Nephron progenitor cell (in vitro differentiated cells): ENCODE results near the gene AQP5.

Experiments
- DNase-seq: peaks from one replicate; pipeline ENCODE4 v3.0.0; 2021
- H3K27ac Mint-ChIP-seq: 2 replicates; pipeline ENCODE4 v1.8.0; 2021; ENCODE audit warnings: mild to moderate bottlenecking, moderate library complexity, mixed read lengths
- H3K27me3 Mint-ChIP-seq: 2 replicates; pipeline ENCODE4 v1.8.0; 2021; ENCODE audit warnings: mild to moderate bottlenecking, low read depth, mixed read lengths; ENCODE audit not compliant: poor library complexity
- H3K36me3 Mint-ChIP-seq: 2 replicates; pipeline ENCODE4 v1.8.0; 2021; ENCODE audit warnings: low read depth, mixed read lengths
- H3K4me1 Mint-ChIP-seq: 2 replicates; pipeline ENCODE4 v1.8.0; 2021; ENCODE audit warnings: mixed read lengths
- H3K4me3 Mint-ChIP-seq: 2 replicates; pipeline ENCODE4 v1.8.0; 2021; ENCODE audit warnings: mild to moderate bottlenecking, moderate library complexity, mixed read lengths
- H3K9me3 Mint-ChIP-seq: 2 replicates; pipeline ENCODE4 v1.8.0; 2021; ENCODE audit warnings: mild to moderate bottlenecking, moderate library complexity, mixed read lengths
- CTCF ChIP-seq: fragments of 200-600 bp; sonication (generic); IDR thresholded peaks from 2 replicates; pipeline ENCODE4 v1.5.0; 2021; ENCODE audit warnings: antibody characterized with exemption

AQP5 gene

GRCh38 chr12:49941556-49942511 lies 19.8 kb upstream of the AQP5 start:
- peaks cover 22% of the 10 kb centered on the region for H3K27me3 Mint-ChIP-seq
- no peak overlapping the region for H3K27ac Mint-ChIP-seq
- H3K9me3 Mint-ChIP-seq = no peaks in the 10 kb centered on the region
- H3K4me3 Mint-ChIP-seq = no peak overlapping the region
- no peaks in the 10 kb centered on the region for H3K36me3 Mint-ChIP-seq
- no peak for TF ChIP-seq CTCF
- DNase-seq = no peak
- H3K4me1 Mint-ChIP-seq = peaks cover 41% of the 10 kb centered on the region

DNA sequence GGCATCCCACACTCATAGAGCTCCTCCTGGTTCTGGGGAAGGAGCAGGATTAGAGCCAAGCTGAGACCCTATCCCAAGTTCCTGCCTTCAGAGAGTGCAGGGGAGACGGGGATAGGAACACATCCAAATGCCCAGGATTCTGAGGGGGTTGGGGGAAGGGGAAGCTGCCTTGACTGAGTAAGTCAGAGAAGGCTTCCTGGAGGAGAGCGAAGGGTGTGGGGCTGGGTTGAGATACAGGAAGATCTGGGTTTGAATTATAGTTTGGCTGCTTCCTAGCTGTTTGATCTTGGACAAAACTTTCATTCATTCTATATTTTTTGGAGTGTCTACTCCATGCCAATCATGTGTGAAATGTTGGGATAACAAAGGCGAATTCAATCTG lies 19.2 kb upstream of the AQP5 start:
- Mint-ChIP-seq H3K4me1 (peaks cover 41% of the 10 kb centered on the region), H3K9me3 (no peaks in the 10 kb centered on the region), H3K27me3 (peaks cover 26% of the 10 kb centered on the region), H3K36me3 (no peaks in the 10 kb centered on the region), H3K27ac (no peak overlapping the region), H3K4me3 (no peak overlapping the region)
- DNase-seq = no peak
- TF ChIP-seq CTCF = no peak

GRCh38 chr12:49942921-49943624 lies 18.6 kb upstream of the AQP5 start:
- Mint-ChIP-seq H3K4me3 (no peak overlapping the region), H3K9me3 (no peaks in the 10 kb centered on the region), H3K27me3 (peaks cover 31% of the 10 kb centered on the region), H3K36me3 (no peaks in the 10 kb centered on the region), H3K4me1 (peaks cover 41% of the 10 kb centered on the region), H3K27ac (no peak overlapping the region)
- no peak for TF ChIP-seq CTCF
- no peak for DNase-seq

DNA sequence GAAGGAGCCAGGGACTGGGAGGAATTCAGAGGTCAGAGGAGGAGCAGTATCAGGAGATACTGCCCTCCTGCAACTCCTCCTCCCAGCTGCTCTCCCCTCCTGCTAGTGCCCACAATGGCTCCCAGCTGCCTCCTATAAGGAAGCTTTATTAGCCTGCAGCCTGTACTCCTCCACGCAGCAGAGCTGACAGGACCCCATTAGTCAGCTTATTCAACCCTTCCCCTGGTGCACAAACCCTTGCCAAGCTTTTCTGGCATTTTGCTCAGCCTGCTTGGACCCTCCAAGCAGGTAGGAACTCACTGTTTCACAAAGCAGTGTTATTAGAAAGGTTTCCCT lies 18.1 kb upstream of the AQP5 start:
- TF ChIP-seq CTCF = no peak
- Mint-ChIP-seq H3K9me3 (no peaks in the 10 kb centered on the region), H3K27me3 (peaks cover 32% of the 10 kb centered on the region), H3K36me3 (no peaks in the 10 kb centered on the region), H3K4me1 (peaks cover 41% of the 10 kb centered on the region), H3K4me3 (no peak overlapping the region), H3K27ac (no peak overlapping the region)
- DNase-seq = no peak

- no peak for DNase-seq
- Mint-ChIP-seq H3K36me3 (no peaks in the 10 kb centered on the region), H3K27me3 (peaks cover 32% of the 10 kb centered on the region), H3K9me3 (no peaks in the 10 kb centered on the region), H3K27ac (no peak overlapping the region), H3K4me1 (peaks cover 41% of the 10 kb centered on the region), H3K4me3 (no peak overlapping the region)
- no peak for TF ChIP-seq CTCF
These were observed 17.6 kb upstream of the AQP5 start for GRCh38 chr12:49944046-49944445.
